ENCODE measurements around the gene NSA2. TPM values are rescaled to one million over a fixed set of nuclear protein-coding genes. Genes with fewer than 3 reads are reported as not detected.

NSA2 gene
- total RNA-seq, 1 experiment from 2014 or later, result 111 TPM

DNA sequence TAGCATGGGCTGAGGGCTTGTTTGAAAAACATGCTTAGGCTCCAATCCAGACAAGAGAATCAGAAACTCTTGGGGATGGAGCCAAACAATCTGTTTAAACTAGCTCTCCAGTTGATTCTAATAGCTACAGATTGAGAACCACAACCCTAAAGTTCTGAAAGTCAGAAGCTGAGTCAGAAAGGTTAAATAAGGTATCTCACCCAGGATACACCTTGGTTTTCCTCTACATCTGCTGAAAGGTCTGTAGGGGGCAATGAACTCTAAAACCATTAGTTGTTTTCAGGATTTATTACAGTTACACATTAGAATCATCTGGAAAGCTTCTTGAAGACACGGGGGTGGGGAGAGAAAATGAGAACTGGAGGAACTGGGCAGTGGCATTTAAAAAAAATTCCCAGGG lies 5.8 kb upstream of the NSA2 start:
- ChIA-PET POLR2A (ENCODE audit: low non-redundant PET) (no interaction called here), CTCF (no interaction called here)
- DNase-seq (ENCODE audit: low spot score), result no peak
- peaks cover 51% of the 10 kb centered on the region for H3K36me3 ChIP-seq (ENCODE audit: insufficient read depth, low read length, poor library complexity, severe bottlenecking)
- no peak overlapping the region for H3K27ac ChIP-seq (ENCODE audit: low read depth, low read length, poor library complexity, severe bottlenecking)
- H3K27me3 ChIP-seq (replicated peaks; ENCODE audit: insufficient read depth, low read depth, low read length, poor library complexity), result no peaks in the 10 kb centered on the region
- BruUV-seq (replicated peaks), result no TSS peak
- H3K9me3 ChIP-seq (ENCODE audit: low read depth, low read length, poor library complexity, severe bottlenecking), result no peaks in the 10 kb centered on the region
- H3K4me3 ChIP-seq (ENCODE audit: low read depth, low read length, poor library complexity, severe bottlenecking), result no peak overlapping the region
- TF ChIP-seq EZH2 (IDR thresholded peaks at IDR 0.05; ENCODE audit: borderline replicate concordance, low read depth, low read length, poor library complexity, severe bottlenecking), result no peak
- TF ChIP-seq, protein P1, sequence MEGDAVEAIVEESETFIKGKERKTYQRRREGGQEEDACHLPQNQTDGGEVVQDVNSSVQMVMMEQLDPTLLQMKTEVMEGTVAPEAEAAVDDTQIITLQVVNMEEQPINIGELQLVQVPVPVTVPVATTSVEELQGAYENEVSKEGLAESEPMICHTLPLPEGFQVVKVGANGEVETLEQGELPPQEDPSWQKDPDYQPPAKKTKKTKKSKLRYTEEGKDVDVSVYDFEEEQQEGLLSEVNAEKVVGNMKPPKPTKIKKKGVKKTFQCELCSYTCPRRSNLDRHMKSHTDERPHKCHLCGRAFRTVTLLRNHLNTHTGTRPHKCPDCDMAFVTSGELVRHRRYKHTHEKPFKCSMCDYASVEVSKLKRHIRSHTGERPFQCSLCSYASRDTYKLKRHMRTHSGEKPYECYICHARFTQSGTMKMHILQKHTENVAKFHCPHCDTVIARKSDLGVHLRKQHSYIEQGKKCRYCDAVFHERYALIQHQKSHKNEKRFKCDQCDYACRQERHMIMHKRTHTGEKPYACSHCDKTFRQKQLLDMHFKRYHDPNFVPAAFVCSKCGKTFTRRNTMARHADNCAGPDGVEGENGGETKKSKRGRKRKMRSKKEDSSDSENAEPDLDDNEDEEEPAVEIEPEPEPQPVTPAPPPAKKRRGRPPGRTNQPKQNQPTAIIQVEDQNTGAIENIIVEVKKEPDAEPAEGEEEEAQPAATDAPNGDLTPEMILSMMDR (conservative IDR thresholded peaks at IDR 0.05; ENCODE audit: low read depth, low read length), result no peak
- intact Hi-C loops (cut with micrococcal nuclease; ENCODE audit: unreplicated experiment), result no loop called here
- H3K4me1 ChIP-seq (ENCODE audit: insufficient read depth, low read length, poor library complexity, severe bottlenecking), result peaks cover 13% of the 10 kb centered on the region

DNA sequence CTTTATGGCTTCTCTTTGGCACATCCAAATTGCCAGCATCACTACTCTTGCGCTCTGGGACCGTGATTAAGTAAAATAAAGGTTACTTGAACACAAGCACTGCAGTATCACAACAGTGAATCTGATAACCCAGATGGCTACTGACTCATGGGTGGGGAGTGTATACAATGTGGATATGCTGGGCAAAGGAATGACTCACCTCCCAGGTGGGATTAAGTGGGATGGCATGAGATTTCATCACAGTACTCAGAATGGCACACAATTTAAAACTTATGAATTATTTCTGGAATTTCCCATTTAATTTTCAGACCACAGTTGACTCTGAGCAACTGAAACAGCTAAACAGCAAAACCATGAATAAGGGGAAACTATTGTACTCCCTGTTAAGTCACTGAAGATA lies 4.5 kb upstream of the NSA2 start:
- ChIA-PET POLR2A (ENCODE audit: low non-redundant PET) (no interaction called here), CTCF (no interaction called here)
- Histone ChIP-seq H3K4me3 (ENCODE audit: low read depth, low read length, poor library complexity, severe bottlenecking) (no peak overlapping the region), H3K27ac (ENCODE audit: low read depth, low read length, poor library complexity, severe bottlenecking) (no peak overlapping the region), H3K36me3 (ENCODE audit: insufficient read depth, low read length, poor library complexity, severe bottlenecking) (peaks cover 38% of the 10 kb centered on the region), H3K27me3 (replicated peaks; ENCODE audit: insufficient read depth, low read depth, low read length, poor library complexity) (no peaks in the 10 kb centered on the region), H3K9me3 (ENCODE audit: low read depth, low read length, poor library complexity, severe bottlenecking) (no peaks in the 10 kb centered on the region), H3K4me1 (ENCODE audit: insufficient read depth, low read length, poor library complexity, severe bottlenecking) (peaks cover 13% of the 10 kb centered on the region)
- no TSS peak for BruUV-seq (replicated peaks)
- intact Hi-C loops (cut with micrococcal nuclease; ENCODE audit: unreplicated experiment), result no loop called here
- DNase-seq (ENCODE audit: low spot score), result no peak
- TF ChIP-seq, protein P1 (conservative IDR thresholded peaks at IDR 0.05; ENCODE audit: low read depth, low read length), result no peak
- TF ChIP-seq EZH2 (IDR thresholded peaks at IDR 0.05; ENCODE audit: borderline replicate concordance, low read depth, low read length, poor library complexity, severe bottlenecking), result no peak

DNA sequence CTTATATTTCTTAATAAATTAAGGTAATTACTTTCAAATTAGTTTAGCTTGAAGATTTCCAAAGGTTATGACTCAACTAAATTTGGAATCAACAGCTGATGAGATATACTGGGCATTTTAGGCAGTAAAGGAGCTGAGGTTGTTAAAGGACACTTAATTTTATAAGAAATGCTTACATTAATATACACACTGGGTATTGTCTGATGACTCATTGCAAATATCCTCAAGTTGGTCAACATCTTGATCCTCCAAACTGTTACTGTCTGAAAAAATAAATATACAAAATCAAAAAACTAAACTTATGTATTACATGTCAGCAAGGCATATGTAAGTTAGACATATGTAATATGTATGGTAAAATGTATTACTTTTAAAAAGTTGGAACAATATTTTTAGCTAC lies 3.5 kb upstream of the NSA2 start:
- no peaks in the 10 kb centered on the region for H3K27me3 ChIP-seq (replicated peaks; ENCODE audit: insufficient read depth, low read depth, low read length, poor library complexity)
- H3K9me3 ChIP-seq (ENCODE audit: low read depth, low read length, poor library complexity, severe bottlenecking), result no peaks in the 10 kb centered on the region
- no TSS peak for BruUV-seq (replicated peaks)
- intact Hi-C loops (cut with micrococcal nuclease; ENCODE audit: unreplicated experiment), result no loop called here
- POLR2A ChIA-PET (ENCODE audit: low non-redundant PET), result no interaction called here
- TF ChIP-seq EZH2 (IDR thresholded peaks at IDR 0.05; ENCODE audit: borderline replicate concordance, low read depth, low read length, poor library complexity, severe bottlenecking), result no peak
- TF ChIP-seq, protein P1 (conservative IDR thresholded peaks at IDR 0.05; ENCODE audit: low read depth, low read length), result no peak
- CTCF ChIA-PET, result no interaction called here
- H3K36me3 ChIP-seq (ENCODE audit: insufficient read depth, low read length, poor library complexity, severe bottlenecking), result peaks cover 30% of the 10 kb centered on the region
- H3K4me1 ChIP-seq (ENCODE audit: insufficient read depth, low read length, poor library complexity, severe bottlenecking), result peaks cover 20% of the 10 kb centered on the region
- no peak for DNase-seq (ENCODE audit: low spot score)
- no peak overlapping the region for H3K27ac ChIP-seq (ENCODE audit: low read depth, low read length, poor library complexity, severe bottlenecking)
- no peak overlapping the region for H3K4me3 ChIP-seq (ENCODE audit: low read depth, low read length, poor library complexity, severe bottlenecking)
